Measurements from ENCODE around the gene ATE1.

ATE1 gene

GRCh38 chr10:121870413-121870812 lies 57.4 kb downstream of the ATE1 start:
- no peak for DNase-seq (ENCODE audit: low spot score)

GRCh38 chr10:121865554-121865953 lies 62.3 kb downstream of the ATE1 start:
- no peak for DNase-seq (ENCODE audit: low spot score)

- DNase-seq (ENCODE audit: low spot score): no peak
Measured at GRCh38 chr10:121864653-121865052, 63.2 kb downstream of the ATE1 start.

GRCh38 chr10:121864168-121864567 lies 63.7 kb downstream of the ATE1 start:
- DNase-seq (ENCODE audit: low spot score): no peak

GRCh38 chr10:121862649-121863048 lies 65.2 kb downstream of the ATE1 start:
- DNase-seq (ENCODE audit: low spot score): no peak

GRCh38 chr10:121862042-121862441 lies 65.8 kb downstream of the ATE1 start:
- DNase-seq (ENCODE audit: low spot score): no peak

GRCh38 chr10:121860810-121861209 lies 67.0 kb downstream of the ATE1 start:
- DNase-seq (ENCODE audit: low spot score): no peak

- no peak for DNase-seq (ENCODE audit: low spot score)
Measured at GRCh38 chr10:121854809-121855445, 72.9 kb downstream of the ATE1 start.

GRCh38 chr10:121853950-121854349 lies 73.9 kb downstream of the ATE1 start:
- DNase-seq (ENCODE audit: low spot score): no peak

- DNase-seq (ENCODE audit: low spot score): no peak
Measured at GRCh38 chr10:121851786-121852185, 76.0 kb downstream of the ATE1 start.

GRCh38 chr10:121848082-121848481 lies 79.7 kb downstream of the ATE1 start:
- DNase-seq (ENCODE audit: low spot score): no peak

GRCh38 chr10:121846555-121846954 lies 81.3 kb downstream of the ATE1 start:
- DNase-seq (ENCODE audit: low spot score): no peak

GRCh38 chr10:121845044-121845784 lies 82.6 kb downstream of the ATE1 start:
- DNase-seq (ENCODE audit: low spot score): no peak

GRCh38 chr10:121844537-121844936 lies 83.3 kb downstream of the ATE1 start:
- DNase-seq (ENCODE audit: low spot score): no peak

GRCh38 chr10:121843379-121843778 lies 84.5 kb downstream of the ATE1 start:
- DNase-seq (ENCODE audit: low spot score): no peak

- no peak for DNase-seq (ENCODE audit: low spot score)
Measured at GRCh38 chr10:121841862-121842261, 86.0 kb downstream of the ATE1 start.

- DNase-seq (ENCODE audit: low spot score): no peak
Measured at GRCh38 chr10:121838931-121839330, 88.9 kb downstream of the ATE1 start.

- no peak for DNase-seq (ENCODE audit: low spot score)
Measured at GRCh38 chr10:121838149-121838548, 89.7 kb downstream of the ATE1 start.

GRCh38 chr10:121836171-121836570 lies 91.7 kb downstream of the ATE1 start:
- no peak for DNase-seq (ENCODE audit: low spot score)

GRCh38 chr10:121835376-121835775 lies 92.5 kb downstream of the ATE1 start:
- no peak for DNase-seq (ENCODE audit: low spot score)

GRCh38 chr10:121834757-121835156 lies 93.1 kb downstream of the ATE1 start:
- no peak for DNase-seq (ENCODE audit: low spot score)

- no peak for DNase-seq (ENCODE audit: low spot score)
Measured at GRCh38 chr10:121833387-121833786, 94.4 kb downstream of the ATE1 start.

GRCh38 chr10:121832647-121833046 lies 95.2 kb downstream of the ATE1 start:
- DNase-seq (ENCODE audit: low spot score): no peak

- peak; percentile 5 for DNase-seq (ENCODE audit: low spot score)
Measured at GRCh38 chr10:121831777-121832176, 96.1 kb downstream of the ATE1 start.

Measured in LoVo (cell line).